ENCODE measurements around the gene EVPL. TPM values are rescaled to one million over a fixed set of nuclear protein-coding genes. Genes with fewer than 3 reads are reported as not detected.

The EVPL gene
- total and polyA plus RNA-seq, 2 of the 13 experiments (the other 11 are each of a cell fraction or from before 2014, with no cell fraction given) = 2.1 to 8.2 TPM

DNA sequence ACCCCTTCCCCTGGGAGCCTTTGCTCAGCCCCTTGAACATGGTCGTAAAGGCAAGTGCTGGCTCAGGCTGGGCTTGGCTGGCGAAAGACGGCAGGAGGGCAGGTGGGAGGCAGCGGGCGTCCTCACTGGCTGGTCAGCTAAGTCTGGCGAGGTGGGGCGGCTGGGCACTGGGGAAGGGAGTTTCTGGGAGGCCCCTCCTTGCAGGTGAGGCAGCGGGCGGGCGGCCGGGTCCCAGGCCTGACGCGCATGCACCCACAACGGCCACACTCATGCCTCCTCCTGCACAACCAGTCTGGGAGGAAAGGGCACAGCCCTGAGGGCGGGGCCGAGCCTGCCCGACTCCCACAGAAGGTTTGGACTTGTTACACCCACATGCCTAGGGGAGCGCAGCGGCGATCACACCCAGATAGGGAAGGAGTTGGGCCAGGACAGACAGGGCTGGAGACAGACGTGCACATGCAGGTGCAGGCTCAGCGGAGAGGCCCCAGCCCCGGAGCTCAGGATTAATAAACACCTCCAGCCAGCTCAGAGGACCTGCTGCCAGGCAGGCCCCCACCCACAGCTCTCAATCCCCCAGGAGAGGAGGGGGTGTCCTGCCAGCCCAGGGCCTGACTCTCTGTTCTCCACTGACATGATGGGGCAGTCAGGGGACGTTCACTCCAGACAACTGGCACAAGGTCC lies at the start of gene EVPL (continued):
- TF ChIP-seq, protein P1, sequence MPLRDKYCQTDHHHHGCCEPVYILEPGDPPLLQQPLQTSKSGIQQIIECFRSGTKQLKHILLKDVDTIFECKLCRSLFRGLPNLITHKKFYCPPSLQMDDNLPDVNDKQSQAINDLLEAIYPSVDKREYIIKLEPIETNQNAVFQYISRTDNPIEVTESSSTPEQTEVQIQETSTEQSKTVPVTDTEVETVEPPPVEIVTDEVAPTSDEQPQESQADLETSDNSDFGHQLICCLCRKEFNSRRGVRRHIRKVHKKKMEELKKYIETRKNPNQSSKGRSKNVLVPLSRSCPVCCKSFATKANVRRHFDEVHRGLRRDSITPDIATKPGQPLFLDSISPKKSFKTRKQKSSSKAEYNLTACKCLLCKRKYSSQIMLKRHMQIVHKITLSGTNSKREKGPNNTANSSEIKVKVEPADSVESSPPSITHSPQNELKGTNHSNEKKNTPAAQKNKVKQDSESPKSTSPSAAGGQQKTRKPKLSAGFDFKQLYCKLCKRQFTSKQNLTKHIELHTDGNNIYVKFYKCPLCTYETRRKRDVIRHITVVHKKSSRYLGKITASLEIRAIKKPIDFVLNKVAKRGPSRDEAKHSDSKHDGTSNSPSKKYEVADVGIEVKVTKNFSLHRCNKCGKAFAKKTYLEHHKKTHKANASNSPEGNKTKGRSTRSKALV (CRISPR knock-in tag; IDR thresholded peaks at IDR 0.05) = peak; percentile 55; the same call in 1 of the 2 replicates
- TF ChIP-seq AKNA (CRISPR knock-in tag; IDR thresholded peaks at IDR 0.05; ENCODE audit: borderline replicate concordance) (no peak), ZNF343 (CRISPR knock-in tag; IDR thresholded peaks at IDR 0.05) (no peak), SP2 (CRISPR knock-in tag; IDR thresholded peaks at IDR 0.05) (no peak), ZNF605 (CRISPR knock-in tag; IDR thresholded peaks at IDR 0.05) (peak; percentile 66), RAD51 (IDR thresholded peaks at IDR 0.05; ENCODE audit: borderline replicate concordance) (no peak), ZNF275 (CRISPR knock-in tag; IDR thresholded peaks at IDR 0.05; ENCODE audit: borderline replicate concordance) (peak; percentile 76; the same call in 1 of the 2 replicates), RXRB (CRISPR knock-in tag; IDR thresholded peaks at IDR 0.05; ENCODE audit: borderline replicate concordance) (peak; percentile 15; the same call in 1 of the 2 replicates), ARID2 (CRISPR knock-in tag; IDR thresholded peaks at IDR 0.05; ENCODE audit: borderline replicate concordance) (peak; percentile 66; the same call in 1 of the 2 replicates), ZNF546 (CRISPR knock-in tag; conservative IDR thresholded peaks at IDR 0.05) (no peak; the same call in 1 of the 2 replicates), ZNF749 (CRISPR knock-in tag; IDR thresholded peaks at IDR 0.05; ENCODE audit: borderline replicate concordance) (no peak), PCBP1 (IDR thresholded peaks at IDR 0.05; ENCODE audit: borderline replicate concordance, low read depth, low read length) (no peak), SNAPC2 (CRISPR knock-in tag; IDR thresholded peaks at IDR 0.05) (no peak), ZNF567 (CRISPR knock-in tag; IDR thresholded peaks at IDR 0.05; ENCODE audit: borderline replicate concordance) (peak; percentile 27; the same call in 1 of the 2 replicates)
- TF ChIP-seq, protein P2, sequence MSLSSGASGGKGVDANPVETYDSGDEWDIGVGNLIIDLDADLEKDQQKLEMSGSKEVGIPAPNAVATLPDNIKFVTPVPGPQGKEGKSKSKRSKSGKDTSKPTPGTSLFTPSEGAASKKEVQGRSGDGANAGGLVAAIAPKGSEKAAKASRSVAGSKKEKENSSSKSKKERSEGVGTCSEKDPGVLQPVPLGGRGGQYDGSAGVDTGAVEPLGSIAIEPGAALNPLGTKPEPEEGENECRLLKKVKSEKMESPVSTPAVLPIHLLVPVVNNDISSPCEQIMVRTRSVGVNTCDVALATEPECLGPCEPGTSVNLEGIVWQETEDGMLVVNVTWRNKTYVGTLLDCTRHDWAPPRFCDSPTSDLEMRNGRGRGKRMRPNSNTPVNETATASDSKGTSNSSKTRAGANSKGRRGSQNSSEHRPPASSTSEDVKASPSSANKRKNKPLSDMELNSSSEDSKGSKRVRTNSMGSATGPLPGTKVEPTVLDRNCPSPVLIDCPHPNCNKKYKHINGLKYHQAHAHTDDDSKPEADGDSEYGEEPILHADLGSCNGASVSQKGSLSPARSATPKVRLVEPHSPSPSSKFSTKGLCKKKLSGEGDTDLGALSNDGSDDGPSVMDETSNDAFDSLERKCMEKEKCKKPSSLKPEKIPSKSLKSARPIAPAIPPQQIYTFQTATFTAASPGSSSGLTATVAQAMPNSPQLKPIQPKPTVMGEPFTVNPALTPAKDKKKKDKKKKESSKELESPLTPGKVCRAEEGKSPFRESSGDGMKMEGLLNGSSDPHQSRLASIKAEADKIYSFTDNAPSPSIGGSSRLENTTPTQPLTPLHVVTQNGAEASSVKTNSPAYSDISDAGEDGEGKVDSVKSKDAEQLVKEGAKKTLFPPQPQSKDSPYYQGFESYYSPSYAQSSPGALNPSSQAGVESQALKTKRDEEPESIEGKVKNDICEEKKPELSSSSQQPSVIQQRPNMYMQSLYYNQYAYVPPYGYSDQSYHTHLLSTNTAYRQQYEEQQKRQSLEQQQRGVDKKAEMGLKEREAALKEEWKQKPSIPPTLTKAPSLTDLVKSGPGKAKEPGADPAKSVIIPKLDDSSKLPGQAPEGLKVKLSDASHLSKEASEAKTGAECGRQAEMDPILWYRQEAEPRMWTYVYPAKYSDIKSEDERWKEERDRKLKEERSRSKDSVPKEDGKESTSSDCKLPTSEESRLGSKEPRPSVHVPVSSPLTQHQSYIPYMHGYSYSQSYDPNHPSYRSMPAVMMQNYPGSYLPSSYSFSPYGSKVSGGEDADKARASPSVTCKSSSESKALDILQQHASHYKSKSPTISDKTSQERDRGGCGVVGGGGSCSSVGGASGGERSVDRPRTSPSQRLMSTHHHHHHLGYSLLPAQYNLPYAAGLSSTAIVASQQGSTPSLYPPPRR (CRISPR knock-in tag; IDR thresholded peaks at IDR 0.05; ENCODE audit: borderline replicate concordance) = peak; percentile 42; the same call in 1 of the 2 replicates

Data from HepG2 (cell line).